Stimulated activated naive CD8-positive, alpha-beta T cell treated with anti-CD3 and anti-CD28 coated beads, Interleukin-15, amount 100 ng/mL, for 72 hours (primary cell): ENCODE results near the gene S1PR5.

Experiments used
- ATAC-seq: fragments of 150-1000 bp; cut with Tn5 transposase; 2 replicates; pipeline ENCODE4 v1.10.0; 2021; ENCODE audit warnings: mild to moderate bottlenecking, moderate library complexity
- DNase-seq, 2 donors: peaks; one replicate each; pipeline ENCODE4 v3.0.0; 2021 to 2022
- H3K27ac Mint-ChIP-seq, 2 donors: one replicate each; pipeline ENCODE4 v1.8.0; 2022; ENCODE audit warnings: mild to moderate bottlenecking in 2 of 2, mixed read lengths in 2 of 2, moderate library complexity in 2 of 2
- H3K27me3 Mint-ChIP-seq: one replicate; pipeline ENCODE4 v1.8.0; 2022; ENCODE audit warnings: mixed read lengths
- H3K4me1 Mint-ChIP-seq: one replicate; pipeline ENCODE4 v1.8.0; 2022; ENCODE audit warnings: mild to moderate bottlenecking, mixed read lengths
- H3K4me3 Mint-ChIP-seq, 2 donors: one replicate each; pipeline ENCODE4 v1.8.0; 2022; ENCODE audit warnings: mild to moderate bottlenecking in 2 of 2, mixed read lengths in 2 of 2, moderate library complexity in 1 of 2
- H3K9me3 Mint-ChIP-seq, 2 donors: one replicate each; pipeline ENCODE4 v1.8.0; 2022; ENCODE audit warnings: mixed read lengths in 2 of 2

Gene S1PR5

GRCh38 chr19:10471909-10472308, 45.3 kb downstream of the S1PR5 start:
- peaks cover 13% of the 10 kb centered on the region for H3K4me1 Mint-ChIP-seq

GRCh38 chr19:10468133-10468532, 49.1 kb downstream of the S1PR5 start:
- DNase-seq (no peak), ATAC-seq (no peak)
- no peaks in the 10 kb centered on the region for H3K9me3 Mint-ChIP-seq
- H3K27me3 Mint-ChIP-seq = peaks cover 2% of the 10 kb centered on the region
- H3K4me1 Mint-ChIP-seq = no peaks in the 10 kb centered on the region
- H3K27ac Mint-ChIP-seq = peak overlapping the region in 1 of 2 donors; percentile 13
- H3K4me3 Mint-ChIP-seq = no peak overlapping the region

More at GRCh38 chr19:10471909-10472308, 45.3 kb downstream of the S1PR5 start:
- no peak for DNase-seq
- no peak for ATAC-seq
- Mint-ChIP-seq H3K27ac (no peak overlapping the region), H3K9me3 (no peaks in the 10 kb centered on the region), H3K4me3 (no peak overlapping the region), H3K27me3 (no peaks in the 10 kb centered on the region)

- no peak overlapping the region for H3K4me3 Mint-ChIP-seq
- H3K4me1 Mint-ChIP-seq = peaks cover 8% of the 10 kb centered on the region
- no peak for ATAC-seq
- no peaks in the 10 kb centered on the region for H3K9me3 Mint-ChIP-seq
- peak overlapping the region in 1 of 2 donors; percentile 42 for H3K27ac Mint-ChIP-seq
- peaks cover 11% of the 10 kb centered on the region for H3K27me3 Mint-ChIP-seq
- DNase-seq = no peak
Observed at GRCh38 chr19:10467104-10467706, 50.0 kb downstream of the S1PR5 start.

- Mint-ChIP-seq H3K27ac (no peak overlapping the region), H3K4me1 (peaks cover 24% of the 10 kb centered on the region), H3K4me3 (no peak overlapping the region), H3K9me3 (no peaks in the 10 kb centered on the region), H3K27me3 (peaks cover 12% of the 10 kb centered on the region)
- ATAC-seq = no peak
- no peak for DNase-seq
Observed at GRCh38 chr19:10464456-10464855, 52.8 kb downstream of the S1PR5 start.
